HG03060 (cell line): ENCODE measurements around the gene TMEM132D.
"Not testable (repeated sequence)": the region's sequence is repeated elsewhere in the genome, so short reads cannot be mapped to it uniquely, and the experiment has no call there.

Experiments used
- ATAC-seq: cut with Tn5 transposase; IDR thresholded peaks from one replicate; pipeline ENCODE4 v1.9.1; 2021; ENCODE audit warnings: low read depth, moderate number of reproducible peaks; ENCODE audit not compliant: unreplicated experiment

TMEM132D gene

GRCh38 chr12:129049917-129050316 is 853.9 kb downstream of the TMEM132D start:
- ATAC-seq, result no peak

GRCh38 chr12:129043334-129043733 is 860.5 kb downstream of the TMEM132D start:
- ATAC-seq, result not testable (repeated sequence)

- no peak for ATAC-seq
These were observed 867.7 kb downstream of the TMEM132D start for GRCh38 chr12:129036135-129036534.

GRCh38 chr12:129034558-129035289 is 869.1 kb downstream of the TMEM132D start:
- no peak for ATAC-seq

GRCh38 chr12:129028844-129029243 is 875.0 kb downstream of the TMEM132D start:
- ATAC-seq, result no peak

GRCh38 chr12:129025055-129025454 is 878.8 kb downstream of the TMEM132D start:
- ATAC-seq, result no peak
